ENCODE measurements around the gene VWA8.
"Not testable (repeated sequence)": the region's sequence is repeated elsewhere in the genome, so short reads cannot be mapped to it uniquely, and the experiment has no call there.

Gene VWA8

GRCh38 chr13:41919741-41920487 lies 41.0 kb downstream of the VWA8 start:
- peak; percentile 65 for DNase-seq

GRCh38 chr13:41919031-41919740 lies 41.7 kb downstream of the VWA8 start:
- no peak for DNase-seq

GRCh38 chr13:41917641-41918040 lies 43.3 kb downstream of the VWA8 start:
- no peak for DNase-seq

GRCh38 chr13:41916173-41916954 lies 44.5 kb downstream of the VWA8 start:
- no peak for DNase-seq

DNA sequence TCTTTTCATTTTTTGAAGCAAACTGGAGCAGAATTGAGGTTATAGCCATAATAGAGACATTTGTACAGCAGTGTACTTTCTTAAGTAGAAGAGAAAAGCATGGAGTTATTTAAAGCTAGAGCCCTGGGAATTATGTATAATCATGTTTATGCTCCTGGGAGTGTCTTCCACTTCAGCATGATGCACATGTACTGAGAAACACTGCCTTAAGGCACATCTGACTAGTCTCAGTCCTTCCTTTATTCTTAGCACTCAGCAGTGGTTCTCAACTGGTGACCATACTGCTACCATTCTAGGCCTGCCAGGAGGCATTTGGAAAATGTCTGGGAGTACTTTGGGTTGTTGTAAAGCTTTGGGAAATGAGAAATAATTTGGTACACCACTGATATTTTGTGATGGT lies 45.8 kb downstream of the VWA8 start:
- DNase-seq, result no peak

GRCh38 chr13:41914552-41914951 lies 46.4 kb downstream of the VWA8 start:
- DNase-seq, result no peak

GRCh38 chr13:41909506-41909905 lies 51.4 kb downstream of the VWA8 start:
- peak; percentile 0 for DNase-seq

GRCh38 chr13:41905600-41906254 lies 55.2 kb downstream of the VWA8 start:
- peak; percentile 10 for DNase-seq

DNA sequence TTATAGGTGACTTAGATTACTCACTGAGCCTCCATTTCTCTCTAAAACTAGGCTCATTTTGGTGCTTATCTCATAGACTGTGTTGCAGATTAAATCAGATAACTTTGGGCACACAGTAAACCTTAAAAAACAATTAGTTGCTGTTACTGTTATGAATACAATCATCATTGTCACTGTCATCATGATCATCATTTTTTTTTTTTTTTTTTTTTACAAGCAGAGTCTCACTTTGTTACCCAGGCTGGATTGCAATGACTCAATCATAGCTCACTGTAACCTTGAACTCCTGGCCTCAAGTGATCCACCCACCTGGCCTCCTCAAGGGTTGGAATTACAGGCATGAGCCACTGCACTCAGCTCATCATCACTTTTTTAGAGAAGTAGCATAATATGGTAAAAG lies 60.0 kb downstream of the VWA8 start:
- no peak for DNase-seq

GRCh38 chr13:41898411-41898810 lies 62.5 kb downstream of the VWA8 start:
- not testable (repeated sequence) for DNase-seq

- no peak for DNase-seq
These were observed 63.8 kb downstream of the VWA8 start for GRCh38 chr13:41897126-41897525.

GRCh38 chr13:41895478-41895877 lies 65.4 kb downstream of the VWA8 start:
- DNase-seq, result no peak

- no peak for DNase-seq
These were observed 69.8 kb downstream of the VWA8 start for GRCh38 chr13:41891119-41891518.

- DNase-seq, result no peak
These were observed 77.8 kb downstream of the VWA8 start for GRCh38 chr13:41883147-41883546.

DNA sequence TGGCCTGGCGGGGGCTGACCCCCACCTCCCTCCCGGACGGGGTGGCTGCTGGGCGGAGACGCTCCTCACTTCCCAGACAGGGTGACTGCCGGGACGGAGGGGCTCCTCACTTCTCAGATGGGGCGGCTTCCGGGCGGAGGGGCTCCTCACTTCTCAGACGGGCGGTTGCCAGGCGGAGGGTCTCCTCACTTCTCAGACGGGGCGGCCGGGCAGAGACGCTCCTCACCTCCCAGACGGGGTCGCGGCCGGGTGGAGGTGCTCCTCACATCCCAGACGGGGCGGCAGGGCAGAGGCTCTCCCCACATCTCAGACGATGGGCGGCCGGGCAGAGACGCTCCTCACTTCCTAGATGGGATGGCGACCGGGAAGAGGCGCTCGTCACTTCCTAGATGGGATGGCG lies 79.0 kb downstream of the VWA8 start:
- not testable (repeated sequence) for DNase-seq

GRCh38 chr13:41880966-41881365 lies 79.9 kb downstream of the VWA8 start:
- no peak for DNase-seq

DNA sequence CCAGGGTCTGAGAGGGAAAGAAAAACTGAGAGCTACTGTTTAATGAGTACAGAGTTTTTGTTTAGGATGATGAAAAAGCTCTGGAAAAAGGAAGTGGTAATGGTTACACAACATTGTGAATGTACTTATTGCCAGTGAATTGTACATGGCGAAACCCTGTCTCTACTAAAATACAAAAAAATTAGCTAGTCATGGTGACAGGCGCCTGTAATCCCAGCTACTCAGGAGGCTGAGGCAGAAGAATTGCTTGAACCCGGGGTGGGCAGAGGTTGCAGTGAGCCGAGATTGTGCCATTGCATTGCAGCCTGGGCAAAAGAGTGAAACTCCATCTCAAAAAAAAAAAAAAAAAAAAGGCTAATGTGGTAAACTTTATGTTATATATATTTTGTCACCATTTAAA lies 96.3 kb downstream of the VWA8 start:
- DNase-seq, result no peak

DNA sequence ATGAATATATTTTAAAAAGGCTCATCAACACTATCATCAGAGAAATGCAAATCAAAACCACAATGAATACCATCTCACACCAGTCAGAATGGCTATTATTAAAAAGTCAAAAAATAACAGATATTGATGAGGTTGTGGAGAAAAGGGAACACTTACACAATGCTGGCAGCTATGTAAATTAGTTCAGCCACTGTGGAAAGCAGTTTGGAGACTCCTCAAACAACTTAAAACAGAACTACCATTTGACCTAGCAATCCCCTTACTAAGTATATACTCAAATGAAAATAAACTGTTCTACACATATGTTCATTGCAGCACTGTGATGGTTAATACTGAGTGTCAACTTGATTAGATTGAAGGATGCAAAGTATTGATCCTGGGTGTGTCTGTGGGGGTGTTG lies 98.2 kb downstream of the VWA8 start:
- not testable (repeated sequence) for DNase-seq

DNA sequence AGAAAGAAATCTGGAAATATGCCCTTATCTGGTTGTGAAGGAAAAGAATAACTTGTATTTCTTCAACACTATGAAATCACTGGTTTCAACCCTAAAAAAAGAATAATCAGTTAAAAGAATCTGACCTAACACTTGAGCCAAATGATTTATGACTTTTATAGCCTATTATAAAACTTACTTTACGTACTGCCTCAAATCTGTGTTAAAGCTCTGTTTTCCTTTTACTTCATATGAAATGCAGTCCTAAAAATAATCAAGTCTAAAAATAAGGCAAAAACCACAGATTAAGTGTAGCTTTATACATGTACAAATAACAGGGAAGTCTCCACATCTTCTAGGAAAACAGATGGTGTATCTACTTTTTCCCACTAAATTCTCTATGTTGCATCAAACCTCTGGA lies 101.3 kb downstream of the VWA8 start:
- no peak for DNase-seq

DNA sequence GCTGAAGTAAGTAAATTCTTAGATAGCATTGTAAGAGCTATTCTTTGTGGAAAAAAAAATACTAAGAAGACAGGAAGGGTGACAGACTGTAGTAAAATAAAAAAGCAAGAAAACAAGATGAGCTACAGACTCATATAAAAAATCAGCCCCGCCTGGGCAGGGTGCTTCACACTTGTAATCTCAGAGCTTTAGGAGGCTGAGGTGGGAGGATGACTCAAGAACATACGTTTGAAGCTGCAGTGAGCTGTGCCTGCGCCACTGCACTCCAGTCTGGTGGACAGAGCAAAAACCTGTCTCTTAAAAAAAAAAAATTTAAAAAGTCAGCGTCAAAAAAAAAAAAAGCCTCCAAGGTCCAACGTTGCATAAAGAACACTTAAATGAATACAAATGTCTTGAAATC lies 102.1 kb downstream of the VWA8 start:
- DNase-seq, result no peak

DNA sequence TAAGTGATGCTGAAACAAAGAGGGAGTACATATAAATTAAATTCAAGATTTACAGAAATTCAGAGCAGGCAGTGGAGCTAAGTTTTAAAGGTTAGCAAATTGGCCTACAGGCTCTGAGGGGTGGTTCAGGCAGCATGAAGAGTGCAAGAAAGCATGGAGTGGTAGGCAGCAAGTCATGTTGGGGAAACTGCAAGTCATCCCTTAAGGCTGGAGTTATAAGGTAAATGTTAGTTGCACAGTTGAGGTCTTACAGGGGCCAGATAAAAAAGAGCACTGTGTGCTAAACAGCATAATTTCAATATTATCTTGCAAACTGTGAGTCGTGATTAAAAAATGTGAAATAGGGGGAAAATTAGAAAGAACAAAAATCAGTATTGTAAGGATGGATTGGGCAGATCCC lies 106.2 kb downstream of the VWA8 start:
- DNase-seq, result no peak

- DNase-seq, result no peak
These were observed 109.6 kb downstream of the VWA8 start for GRCh38 chr13:41851351-41851750.
